ENCODE measurements around the gene DCP1A.

DNA sequence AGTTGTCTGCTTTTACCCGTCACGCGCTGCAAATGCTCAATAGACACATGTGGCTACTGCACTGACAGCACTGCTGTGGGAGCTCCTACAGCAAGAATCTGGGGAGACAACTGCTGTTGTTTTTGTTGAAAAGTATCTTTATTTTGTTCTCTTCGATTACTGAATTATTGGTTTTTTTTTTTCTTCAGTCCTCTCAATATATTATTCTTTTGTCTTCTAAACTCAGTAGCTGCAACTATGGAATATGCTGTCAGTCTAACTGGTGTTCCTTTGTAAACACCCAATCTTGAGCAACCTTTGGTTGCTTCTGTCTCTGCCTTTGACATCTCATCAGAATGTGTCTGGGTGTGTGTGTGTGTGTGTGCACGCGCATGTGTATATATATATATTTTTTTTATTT lies 12.6 kb downstream of the DCP1A start:
- TF ChIP-seq TAF1 (IDR thresholded peaks at IDR 0.05; ENCODE audit: low read depth) (no peak), EGR1 (IDR thresholded peaks at IDR 0.05) (no peak)

All from Ishikawa (cell line).